HG03280 (cell line): Measurements from ENCODE around the gene PEX14.

Experiments used
- ATAC-seq: cut with Tn5 transposase; IDR thresholded peaks from one replicate; pipeline ENCODE4 v1.9.1; 2021; ENCODE audit warnings: mild to moderate bottlenecking, moderate library complexity; ENCODE audit not compliant: unreplicated experiment

PEX14 gene

GRCh38 chr1:10659646-10660540 is 185.1 kb downstream of the PEX14 start:
- no peak for ATAC-seq

- no peak for ATAC-seq
Observed at GRCh38 chr1:10661453-10661852, 186.7 kb downstream of the PEX14 start.

DNA sequence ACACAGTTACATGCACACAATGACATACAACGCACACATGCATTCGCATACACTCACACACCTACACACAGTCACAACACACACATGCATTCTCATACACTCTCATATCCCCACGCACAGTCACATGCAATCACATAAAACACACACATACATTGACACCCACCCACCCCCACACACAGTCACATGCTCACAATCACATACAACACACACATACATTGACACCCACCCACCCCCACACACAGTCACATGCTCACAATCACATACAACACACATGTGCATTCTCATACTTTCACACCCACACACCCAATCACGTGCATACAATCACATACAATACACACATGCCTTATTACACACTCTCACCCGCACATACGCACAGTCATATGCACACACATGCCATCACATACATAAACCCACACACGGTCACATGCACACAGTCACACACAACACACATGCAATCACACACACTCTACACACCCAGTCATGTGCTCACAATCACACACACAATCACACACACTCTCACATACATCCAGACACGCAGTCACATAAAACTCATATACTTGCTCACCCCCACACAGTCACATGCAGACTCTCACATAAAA is 187.4 kb downstream of the PEX14 start:
- ATAC-seq = no peak

GRCh38 chr1:10662824-10663677 is 188.3 kb downstream of the PEX14 start:
- no peak for ATAC-seq

DNA sequence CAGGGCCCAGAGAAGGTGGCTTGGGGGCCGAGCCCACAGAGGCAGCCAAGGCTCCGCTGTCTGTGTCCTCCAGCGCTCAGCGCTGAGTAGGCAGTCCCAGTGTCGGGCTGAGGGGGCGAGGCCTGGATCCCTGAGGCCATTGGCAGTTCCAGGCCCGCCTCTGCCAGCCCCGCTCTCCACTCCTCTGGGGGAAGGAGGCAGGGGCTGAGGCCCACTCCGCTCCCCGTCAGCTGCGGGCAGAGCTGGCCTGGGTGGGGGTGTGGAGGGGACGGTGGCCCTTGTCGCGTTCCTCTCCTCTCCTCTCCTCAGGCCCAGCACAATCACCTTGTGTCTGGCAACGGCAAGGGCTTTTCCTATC is 188.9 kb downstream of the PEX14 start:
- no peak for ATAC-seq

- no peak for ATAC-seq
Observed at GRCh38 chr1:10664251-10664650, 189.5 kb downstream of the PEX14 start.

DNA sequence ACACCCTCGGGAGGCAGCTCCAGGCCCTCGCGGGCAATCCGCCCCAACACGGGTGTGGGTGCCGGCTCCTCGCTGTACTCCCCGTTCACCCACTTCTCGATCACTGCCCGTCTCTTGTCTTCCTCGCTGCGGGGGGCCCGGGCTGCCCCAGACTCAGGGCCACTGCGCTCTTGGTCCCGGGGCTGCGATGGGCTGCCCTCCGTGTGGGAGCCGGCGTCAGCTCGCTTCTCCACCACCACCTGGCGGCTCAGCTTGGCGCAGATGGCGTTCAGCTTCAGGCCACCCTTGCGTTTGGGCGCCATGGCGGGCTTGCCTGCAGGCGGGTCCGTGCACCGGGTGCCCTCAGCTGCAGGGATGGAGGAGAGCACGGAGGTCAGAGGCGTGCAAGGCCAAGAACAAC is 190.5 kb downstream of the PEX14 start:
- no peak for ATAC-seq

- ATAC-seq = no peak
Observed at GRCh38 chr1:10665930-10666850, 191.4 kb downstream of the PEX14 start.

- no peak for ATAC-seq
Observed at GRCh38 chr1:10667861-10668761, 193.4 kb downstream of the PEX14 start.

GRCh38 chr1:10669570-10669969 is 194.8 kb downstream of the PEX14 start:
- no peak for ATAC-seq

GRCh38 chr1:10670190-10670589 is 195.4 kb downstream of the PEX14 start:
- no peak for ATAC-seq

- ATAC-seq = no peak
Observed at GRCh38 chr1:10671090-10671489, 196.3 kb downstream of the PEX14 start.

- no peak for ATAC-seq
Observed at GRCh38 chr1:10671622-10672342, 197.0 kb downstream of the PEX14 start.

GRCh38 chr1:10672343-10673050 is 197.7 kb downstream of the PEX14 start:
- no peak for ATAC-seq

DNA sequence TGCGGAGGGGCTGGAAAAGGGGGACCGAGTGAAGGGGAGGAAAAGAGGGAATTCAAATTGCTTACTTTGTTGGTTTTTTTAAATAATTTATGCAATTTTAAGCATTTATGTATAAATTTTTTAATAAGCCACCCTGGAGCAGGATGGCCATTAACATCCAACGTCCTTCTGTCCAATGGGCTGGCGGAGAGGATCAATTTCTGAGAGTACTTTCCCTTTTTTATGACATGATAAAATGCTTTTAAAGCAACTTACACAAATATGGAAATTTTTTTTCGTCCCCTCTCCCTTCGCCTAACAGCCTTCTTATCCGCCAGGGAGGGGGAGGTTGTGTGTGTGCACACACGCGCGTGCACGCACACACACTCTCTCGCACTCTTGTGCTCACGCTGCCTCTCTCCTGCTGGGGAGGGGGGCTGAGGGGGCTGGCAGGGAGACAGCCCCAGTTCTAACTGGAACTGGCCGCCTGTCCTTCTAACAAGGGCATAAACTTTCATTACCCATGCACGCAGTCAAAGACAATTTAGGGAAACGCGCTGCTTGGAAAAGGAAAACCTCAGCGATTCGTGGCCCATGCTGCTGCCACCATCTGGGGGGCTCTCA is 198.5 kb downstream of the PEX14 start:
- no peak for ATAC-seq

- ATAC-seq = no peak
Observed at GRCh38 chr1:10674222-10674621, 199.5 kb downstream of the PEX14 start.

DNA sequence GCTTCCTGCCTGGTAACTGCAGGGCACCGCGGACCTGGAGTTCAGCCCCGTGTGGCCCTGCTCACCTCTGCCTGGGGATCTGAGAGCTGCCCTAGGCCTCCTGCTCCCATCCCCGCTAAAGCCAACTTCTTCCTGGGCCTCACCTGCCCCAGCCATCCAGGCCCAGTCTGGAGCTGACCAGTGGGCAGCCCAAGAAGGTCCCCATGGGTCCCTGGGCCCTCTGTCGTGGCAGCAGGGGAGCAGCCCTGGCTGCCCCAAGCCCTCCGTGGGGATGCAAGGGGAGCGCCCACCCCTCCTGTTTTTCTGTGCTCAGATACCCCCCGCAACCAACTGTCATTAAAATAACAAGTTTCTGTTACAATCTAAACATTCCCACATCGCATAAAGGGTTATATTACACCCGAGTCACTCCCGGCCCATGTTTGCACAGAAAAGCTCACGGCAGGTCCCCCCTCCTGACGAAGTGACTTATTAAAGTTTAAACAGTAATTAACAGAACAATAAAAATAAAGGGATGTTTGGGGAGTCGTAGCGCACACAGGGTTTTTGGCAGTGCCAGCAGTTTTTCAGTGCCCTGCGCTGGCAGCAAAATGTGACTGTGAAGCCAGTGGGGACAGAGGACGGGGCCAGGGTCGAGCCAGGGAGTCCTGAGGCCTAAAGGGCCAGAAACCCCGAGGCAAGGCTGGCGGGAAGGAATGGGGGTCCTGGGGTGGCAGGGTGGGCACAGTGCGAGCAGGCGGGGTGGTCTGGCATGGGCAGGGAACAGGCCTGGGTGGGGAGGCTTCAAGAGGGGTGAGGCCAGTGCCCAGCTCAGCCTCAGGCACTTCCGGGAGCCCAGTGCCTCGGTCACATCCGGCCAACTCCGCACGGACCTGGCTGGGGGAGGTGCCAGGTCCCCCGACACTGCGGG is 200.2 kb downstream of the PEX14 start:
- ATAC-seq = no peak
